Measurements from ENCODE around the gene UBTF.
A peak's percentile ranks its signal among the peaks of the same experiment; 100 is the strongest.

The UBTF gene

GRCh38 chr17:44213403-44214229 lies 5.9 kb downstream of the UBTF start:
- no peak for DNase-seq

- DNase-seq, result no peak
These were observed 6.7 kb downstream of the UBTF start for GRCh38 chr17:44212507-44213402.

GRCh38 chr17:44211281-44212265 lies 7.9 kb downstream of the UBTF start:
- no peak for DNase-seq

- DNase-seq, result peak; percentile 92
These were observed 8.9 kb downstream of the UBTF start for GRCh38 chr17:44210342-44211192.

- DNase-seq, result no peak
These were observed 9.6 kb downstream of the UBTF start for GRCh38 chr17:44209786-44210341.

- no peak for DNase-seq
These were observed 11.7 kb downstream of the UBTF start for GRCh38 chr17:44207743-44208142.

- no peak for DNase-seq
These were observed 12.2 kb downstream of the UBTF start for GRCh38 chr17:44207319-44207718.

- no peak for DNase-seq
These were observed 12.7 kb downstream of the UBTF start for GRCh38 chr17:44206825-44207155.

GRCh38 chr17:44205962-44206824 lies 13.3 kb downstream of the UBTF start:
- no peak for DNase-seq

- no peak for DNase-seq
These were observed 15.0 kb downstream of the UBTF start for GRCh38 chr17:44204441-44204882.

GRCh38 chr17:44203731-44204440 lies 15.6 kb downstream of the UBTF start:
- peak; percentile 81 for DNase-seq

- DNase-seq, result no peak
These were observed 16.7 kb downstream of the UBTF start for GRCh38 chr17:44202756-44203155.

- no peak for DNase-seq
These were observed 18.9 kb downstream of the UBTF start for GRCh38 chr17:44200478-44201155.

GRCh38 chr17:44199553-44200477 lies 19.7 kb downstream of the UBTF start, which contains the start of gene ATXN7L3:
ATXN7L3 (minus strand) TSS chr17:44199884; CDS start chr17:44198070, 1,814 bp downstream.
- DNase-seq, result peak; percentile 99

- DNase-seq, result peak; percentile 78
These were observed 20.5 kb downstream of the UBTF start for GRCh38 chr17:44198721-44199552.

- DNase-seq, result peak; percentile 46
These were observed 21.3 kb downstream of the UBTF start for GRCh38 chr17:44197980-44198720.

All from eye (tissue), 1 donor.